IPS DF 6.9 (cell line): Measurements from ENCODE around the gene KCNJ4.

Experiments used
- DNase-seq: peaks from one replicate; pipeline ENCODE4 v3.0.0-alpha.2; 2013; ENCODE audit warnings: low read depth, low spot score
- H3K27ac ChIP-seq: one replicate; pipeline ENCODE4 v1.5.1; 2013; ENCODE audit warnings: low read length, control low read depth
- H3K27me3 ChIP-seq: 2 replicates; pipeline ENCODE4 v1.6.1; 2013; ENCODE audit warnings: mild to moderate bottlenecking, low read length; ENCODE audit not compliant: control insufficient read depth, insufficient read depth
- H3K36me3 ChIP-seq: 2 replicates; pipeline ENCODE4 v1.6.1; 2013; ENCODE audit warnings: low read length; ENCODE audit not compliant: control insufficient read depth, insufficient read depth
- H3K4me1 ChIP-seq: 2 replicates; pipeline ENCODE4 v1.6.1; 2013; ENCODE audit warnings: low read length; ENCODE audit not compliant: control insufficient read depth, insufficient read depth
- H3K4me3 ChIP-seq: 2 replicates; pipeline ENCODE4 v1.5.1; 2013; ENCODE audit warnings: mild to moderate bottlenecking, low read length
- H3K9me3 ChIP-seq: 2 replicates; pipeline ENCODE4 v1.6.1; 2013; ENCODE audit warnings: low read length, inconsistent platforms; ENCODE audit not compliant: control insufficient read depth, insufficient read depth
- WGBS: extraction: QIAGEN DNeasy Blood & Tissue Kit; methylation state at CpG from one replicate; pipeline ENCODE4 v1.1.7; 2013; ENCODE audit warnings: mixed read lengths, missing lambda C conversion rate; ENCODE audit not compliant: insufficient read length, insufficient coverage; 5-methylcytosine and 5-hydroxymethylcytosine counted together

Gene KCNJ4

GRCh38 chr22:38442967-38443627, 11.9 kb downstream of the KCNJ4 start:
- Histone ChIP-seq H3K27ac (no peak overlapping the region), H3K4me1 (no peaks in the 10 kb centered on the region), H3K4me3 (no peak overlapping the region), H3K9me3 (no peaks in the 10 kb centered on the region), H3K36me3 (no peaks in the 10 kb centered on the region), H3K27me3 (no peaks in the 10 kb centered on the region)
- WGBS = no CpG with 5 or more reads among the region's 13 CpGs
- DNase-seq = no peak

DNA sequence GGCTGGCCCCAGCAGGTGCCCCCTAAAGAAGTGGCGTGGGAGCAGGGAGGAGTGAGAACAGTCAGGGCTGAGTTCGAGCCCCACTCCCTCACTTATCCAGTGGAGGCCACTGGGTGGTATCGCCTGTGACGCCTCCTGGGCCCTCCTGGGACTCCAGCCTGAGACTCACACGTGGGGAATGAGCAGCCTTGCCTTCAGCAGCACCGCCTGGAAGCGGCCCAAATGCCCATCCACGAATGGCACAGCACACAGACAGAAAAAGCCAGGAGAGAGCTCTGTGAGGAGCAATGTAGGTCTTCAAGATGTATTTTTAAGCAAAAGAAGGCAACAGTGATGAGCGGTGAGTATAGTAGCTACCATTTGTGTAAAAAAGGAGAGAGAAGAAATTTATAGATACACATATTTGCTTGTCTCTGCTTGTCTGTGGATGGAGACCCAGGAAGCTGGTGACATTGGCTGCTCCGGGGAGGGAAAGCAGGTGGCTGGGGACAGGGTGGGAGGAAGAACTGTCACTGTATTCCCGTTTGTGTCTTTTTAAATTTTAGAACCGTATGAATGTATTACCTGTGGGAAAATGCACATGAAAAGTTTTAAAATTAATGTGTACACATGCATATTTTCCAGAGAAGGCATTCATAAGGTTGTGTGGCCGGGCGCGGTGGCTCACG, 13.2 kb downstream of the KCNJ4 start:
- H3K27ac ChIP-seq = no peak overlapping the region
- no peaks in the 10 kb centered on the region; the same call in 1 of the 2 replicates for H3K36me3 ChIP-seq
- H3K27me3 ChIP-seq = no peaks in the 10 kb centered on the region
- no peaks in the 10 kb centered on the region for H3K4me1 ChIP-seq
- no peaks in the 10 kb centered on the region for H3K9me3 ChIP-seq
- H3K4me3 ChIP-seq = no peak overlapping the region
- no CpG with 5 or more reads among the region's 16 CpGs for WGBS
- no peak for DNase-seq

DNA sequence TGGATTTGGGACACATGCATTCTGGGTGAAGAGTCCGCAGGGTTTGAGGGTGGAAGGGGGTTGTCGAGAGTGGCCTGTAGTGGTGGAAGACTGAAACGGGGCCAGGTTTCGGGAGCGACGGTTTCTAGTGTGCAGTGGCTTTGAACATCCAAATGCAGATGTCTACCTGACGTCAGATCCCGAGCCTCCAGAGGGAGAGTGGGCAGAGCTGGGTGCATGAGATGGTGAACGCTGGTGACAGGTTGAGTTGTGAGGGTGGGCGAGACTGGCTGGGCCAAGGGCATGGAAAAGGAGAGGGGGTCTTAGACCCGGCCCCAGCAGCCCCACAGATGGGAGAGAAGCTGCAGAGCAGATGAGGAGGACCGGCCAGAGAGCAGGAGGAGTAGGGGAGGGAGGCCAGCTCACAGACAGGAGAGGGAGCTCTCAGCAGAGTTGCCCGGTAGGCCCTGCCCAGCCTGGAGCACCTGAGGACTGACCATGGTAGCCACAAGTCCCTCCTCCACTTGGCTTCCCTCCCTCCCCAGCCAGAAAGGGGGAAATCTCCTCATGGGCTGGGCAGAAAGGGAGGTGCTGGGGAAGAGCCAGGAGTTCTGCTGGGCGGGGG, 14.2 kb downstream of the KCNJ4 start:
- no peak overlapping the region for H3K4me3 ChIP-seq
- H3K27me3 ChIP-seq = no peaks in the 10 kb centered on the region

DNA sequence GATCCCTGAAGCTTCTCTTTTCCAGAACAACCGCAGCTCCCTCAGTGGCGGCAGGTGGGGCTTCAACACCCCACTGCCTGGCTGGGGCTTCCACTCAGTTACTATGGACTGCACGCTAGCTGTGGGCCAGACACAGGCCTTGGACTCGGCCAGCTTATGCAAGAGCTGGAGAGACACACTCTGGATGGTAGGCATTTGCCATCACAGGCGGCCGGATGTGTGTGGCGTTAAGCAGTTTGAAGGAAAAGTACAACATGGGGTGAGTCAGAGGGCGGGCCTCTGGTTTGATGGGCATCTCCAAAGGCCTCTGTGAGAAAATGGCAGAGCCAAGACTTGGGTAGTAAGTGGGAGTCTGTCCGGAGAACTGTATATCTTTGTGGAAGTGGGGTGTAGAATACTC, 17.6 kb downstream of the KCNJ4 start:
- Histone ChIP-seq H3K27me3 (no peaks in the 10 kb centered on the region), H3K9me3 (no peaks in the 10 kb centered on the region), H3K36me3 (no peaks in the 10 kb centered on the region; the same call in 1 of the 2 replicates), H3K27ac (no peak overlapping the region), H3K4me3 (no peak overlapping the region), H3K4me1 (no peaks in the 10 kb centered on the region)
- DNase-seq = no peak
- no CpG with 5 or more reads among the region's 9 CpGs for whole genome bisulfite sequencing

More for the DNA sequence above, 14.2 kb downstream of the KCNJ4 start:
- no CpG with 5 or more reads among the region's 14 CpGs for WGBS
- Histone ChIP-seq H3K9me3 (no peaks in the 10 kb centered on the region), H3K36me3 (no peaks in the 10 kb centered on the region; the same call in 1 of the 2 replicates), H3K4me1 (no peaks in the 10 kb centered on the region), H3K27ac (no peak overlapping the region)
- no peak for DNase-seq

DNA sequence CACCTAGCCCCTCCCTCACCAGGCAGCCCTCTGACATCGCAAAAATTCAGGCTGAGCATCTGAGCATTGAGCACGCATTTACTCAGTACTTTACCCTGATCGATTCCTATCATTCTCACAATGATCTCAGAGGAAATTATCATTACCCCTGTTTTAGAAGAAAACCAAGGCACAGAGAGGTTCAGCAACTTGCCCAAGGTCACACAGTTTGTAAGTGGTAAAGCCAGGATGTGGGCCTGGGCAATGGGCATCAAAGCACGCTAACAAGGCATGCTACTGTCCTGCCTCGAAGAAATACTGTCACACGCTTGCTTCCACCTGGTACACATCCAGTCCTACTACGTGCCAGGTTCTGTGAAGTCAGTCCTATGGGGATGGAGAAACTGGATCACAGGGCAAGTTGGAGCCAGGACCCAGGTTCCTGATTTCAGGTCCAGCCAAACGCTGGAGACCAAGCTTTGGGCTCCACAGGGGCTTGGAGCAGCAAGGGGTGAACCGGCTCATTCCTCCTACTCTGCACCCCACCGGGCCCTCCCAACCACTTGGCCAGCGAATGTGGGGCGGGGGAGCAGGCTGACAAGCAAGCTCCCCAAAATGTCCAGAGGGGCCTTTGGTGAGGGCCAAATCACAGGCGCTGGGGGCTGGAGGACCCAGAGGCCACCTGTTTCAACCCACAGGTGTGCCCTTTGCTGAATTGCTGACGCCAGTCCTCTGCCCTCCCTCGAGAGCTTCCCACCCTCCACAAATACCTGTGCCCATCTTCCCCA, 18.2 kb downstream of the KCNJ4 start:
- no peaks in the 10 kb centered on the region for H3K4me1 ChIP-seq
- no peaks in the 10 kb centered on the region for H3K9me3 ChIP-seq
- H3K27ac ChIP-seq = no peak overlapping the region
- no peak for DNase-seq
- no CpG with 5 or more reads among the region's 15 CpGs for WGBS
- H3K4me3 ChIP-seq = no peak overlapping the region
- H3K27me3 ChIP-seq = no peaks in the 10 kb centered on the region
- no peaks in the 10 kb centered on the region; the same call in 1 of the 2 replicates for H3K36me3 ChIP-seq

DNA sequence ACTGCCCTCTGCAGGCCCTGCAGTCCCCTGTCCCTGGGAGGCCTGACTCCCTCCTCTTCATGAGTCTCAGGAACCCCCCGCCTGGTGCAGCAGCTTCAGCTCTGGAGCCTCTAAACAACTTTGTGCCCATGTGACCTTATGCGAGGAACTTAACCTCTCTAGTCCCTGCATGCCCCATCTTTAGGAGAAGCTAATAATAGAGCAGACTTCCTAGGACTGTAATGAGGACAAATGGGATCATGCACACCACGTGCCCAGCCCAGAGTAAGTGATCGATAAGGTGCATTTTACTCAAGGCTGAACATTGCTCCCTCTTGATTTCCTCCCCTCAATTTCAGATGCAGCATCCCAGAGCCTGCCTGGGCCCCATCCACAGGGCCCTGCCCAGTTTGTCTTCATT, 19.0 kb downstream of the KCNJ4 start:
- no peak for DNase-seq
- no CpG with 5 or more reads among the region's 4 CpGs for WGBS
- no peak overlapping the region for H3K4me3 ChIP-seq
- H3K36me3 ChIP-seq = no peaks in the 10 kb centered on the region; the same call in 1 of the 2 replicates
- no peaks in the 10 kb centered on the region for H3K4me1 ChIP-seq
- no peak overlapping the region for H3K27ac ChIP-seq
- H3K27me3 ChIP-seq = no peaks in the 10 kb centered on the region
- no peaks in the 10 kb centered on the region for H3K9me3 ChIP-seq

GRCh38 chr22:38435010-38435409, 20.0 kb downstream of the KCNJ4 start:
- no peak overlapping the region for H3K27ac ChIP-seq
- no CpG with 5 or more reads among the region's 4 CpGs for WGBS
- H3K36me3 ChIP-seq = no peaks in the 10 kb centered on the region; the same call in 1 of the 2 replicates
- DNase-seq = no peak
- H3K27me3 ChIP-seq = no peaks in the 10 kb centered on the region
- H3K4me1 ChIP-seq = no peaks in the 10 kb centered on the region
- H3K4me3 ChIP-seq = no peak overlapping the region
- H3K9me3 ChIP-seq = no peaks in the 10 kb centered on the region

DNA sequence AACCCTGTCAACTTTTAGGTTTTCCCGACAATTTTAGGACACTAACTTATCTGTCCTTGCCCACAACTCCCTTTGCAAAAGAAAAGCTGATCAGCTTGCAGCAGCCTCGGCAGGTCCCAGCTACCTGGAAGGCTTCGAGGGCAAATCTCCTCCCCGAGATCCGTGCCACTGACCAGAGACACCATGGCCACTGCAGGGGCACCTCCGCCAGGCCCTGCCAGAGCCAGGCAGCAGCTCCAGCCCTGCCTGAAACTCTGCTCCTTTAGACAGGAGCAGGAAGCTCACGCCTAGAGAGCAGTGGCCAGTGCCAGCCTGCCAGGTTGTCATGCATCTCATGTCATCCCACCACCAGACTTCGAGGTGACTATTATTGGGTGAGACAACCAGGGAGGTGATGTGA, 21.1 kb downstream of the KCNJ4 start:
- WGBS = no CpG with 5 or more reads among the region's 8 CpGs
- no peaks in the 10 kb centered on the region for H3K4me1 ChIP-seq
- H3K9me3 ChIP-seq = no peaks in the 10 kb centered on the region
- no peak overlapping the region for H3K4me3 ChIP-seq
- H3K27me3 ChIP-seq = no peaks in the 10 kb centered on the region
- H3K27ac ChIP-seq = no peak overlapping the region
- no peak for DNase-seq
- no peaks in the 10 kb centered on the region; the same call in 1 of the 2 replicates for H3K36me3 ChIP-seq

- H3K9me3 ChIP-seq = no peaks in the 10 kb centered on the region
- H3K4me3 ChIP-seq = no peak overlapping the region
- no peaks in the 10 kb centered on the region; the same call in 1 of the 2 replicates for H3K36me3 ChIP-seq
- WGBS = no CpG with 5 or more reads among the region's 1 CpG
- no peak for DNase-seq
- H3K27ac ChIP-seq = no peak overlapping the region
- H3K27me3 ChIP-seq = no peaks in the 10 kb centered on the region
- no peaks in the 10 kb centered on the region for H3K4me1 ChIP-seq
Measured at GRCh38 chr22:38432264-38432663, 22.7 kb downstream of the KCNJ4 start.

GRCh38 chr22:38431266-38432010, 23.6 kb downstream of the KCNJ4 start:
- Histone ChIP-seq H3K27ac (no peak overlapping the region), H3K36me3 (no peaks in the 10 kb centered on the region), H3K4me1 (no peaks in the 10 kb centered on the region), H3K4me3 (no peak overlapping the region), H3K9me3 (no peaks in the 10 kb centered on the region), H3K27me3 (no peaks in the 10 kb centered on the region)
- no CpG with 5 or more reads among the region's 12 CpGs for WGBS
- DNase-seq = no peak
